ENCODE data around the gene SPR.
A peak's percentile ranks its signal among the peaks of the same experiment; 100 is the strongest.

Gene SPR

DNA sequence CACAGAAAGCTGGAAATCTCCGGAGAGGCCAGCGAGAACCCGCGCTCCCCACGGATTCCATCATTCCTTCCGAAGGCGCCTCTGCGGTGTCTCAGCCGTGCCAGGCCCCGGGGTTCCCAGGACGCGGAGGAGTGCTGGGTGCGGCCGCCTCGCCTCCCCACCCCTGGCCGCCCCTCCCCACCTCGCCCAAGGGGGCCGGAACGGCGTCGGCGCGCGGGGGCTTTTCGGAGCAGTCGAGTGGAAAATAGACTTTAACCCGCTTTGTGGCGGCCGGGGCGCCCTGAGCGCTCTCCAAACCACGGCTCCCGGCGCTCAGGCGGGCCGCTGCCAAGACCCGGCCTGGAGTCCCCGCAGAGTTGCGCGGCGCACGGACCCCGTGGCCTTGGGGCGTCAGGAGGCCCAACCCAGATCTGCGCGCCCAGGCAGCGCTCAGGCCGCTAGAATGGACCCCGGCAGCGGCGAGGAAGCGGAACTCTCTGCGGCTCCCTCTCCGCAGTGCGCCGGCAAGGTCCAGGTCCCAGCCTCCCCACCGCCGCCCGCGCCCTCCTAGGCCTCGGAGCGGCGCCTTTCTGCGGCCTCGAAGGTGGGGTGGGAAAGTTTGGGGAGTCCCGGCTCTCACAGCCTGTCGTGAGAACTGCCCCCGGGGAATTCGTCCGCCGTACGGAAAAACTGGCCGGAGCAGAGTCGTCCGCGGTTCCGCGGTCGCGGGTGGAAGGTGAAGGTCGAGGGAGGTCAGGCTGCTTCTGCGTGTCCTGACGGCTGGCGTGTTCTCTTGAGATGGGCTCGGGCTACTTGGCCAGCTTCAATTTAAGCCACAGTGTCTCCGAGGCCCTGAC is 28.9 kb downstream of the SPR start:
- DNase-seq = no peak

DNA sequence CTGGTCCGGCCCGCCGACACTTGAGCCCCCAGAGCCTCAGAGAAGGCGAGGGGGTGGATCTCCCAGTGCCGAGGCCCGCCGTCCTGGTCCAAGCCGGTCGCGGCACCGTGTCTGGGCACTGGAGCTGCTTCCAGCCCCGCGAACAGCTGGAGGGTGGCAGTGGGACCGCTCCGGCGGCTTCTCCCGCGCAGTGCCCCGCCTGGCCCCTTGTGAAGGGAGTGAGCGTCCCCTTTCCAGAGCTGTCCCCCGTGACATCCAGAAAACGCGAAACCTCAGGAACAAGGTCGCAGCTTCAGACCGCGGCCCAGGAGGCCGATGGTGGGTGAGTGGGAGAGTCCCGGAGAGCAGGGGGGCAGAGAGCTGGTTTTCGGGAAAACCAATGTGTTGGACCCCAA is 29.5 kb downstream of the SPR start:
- DNase-seq = no peak

DNA sequence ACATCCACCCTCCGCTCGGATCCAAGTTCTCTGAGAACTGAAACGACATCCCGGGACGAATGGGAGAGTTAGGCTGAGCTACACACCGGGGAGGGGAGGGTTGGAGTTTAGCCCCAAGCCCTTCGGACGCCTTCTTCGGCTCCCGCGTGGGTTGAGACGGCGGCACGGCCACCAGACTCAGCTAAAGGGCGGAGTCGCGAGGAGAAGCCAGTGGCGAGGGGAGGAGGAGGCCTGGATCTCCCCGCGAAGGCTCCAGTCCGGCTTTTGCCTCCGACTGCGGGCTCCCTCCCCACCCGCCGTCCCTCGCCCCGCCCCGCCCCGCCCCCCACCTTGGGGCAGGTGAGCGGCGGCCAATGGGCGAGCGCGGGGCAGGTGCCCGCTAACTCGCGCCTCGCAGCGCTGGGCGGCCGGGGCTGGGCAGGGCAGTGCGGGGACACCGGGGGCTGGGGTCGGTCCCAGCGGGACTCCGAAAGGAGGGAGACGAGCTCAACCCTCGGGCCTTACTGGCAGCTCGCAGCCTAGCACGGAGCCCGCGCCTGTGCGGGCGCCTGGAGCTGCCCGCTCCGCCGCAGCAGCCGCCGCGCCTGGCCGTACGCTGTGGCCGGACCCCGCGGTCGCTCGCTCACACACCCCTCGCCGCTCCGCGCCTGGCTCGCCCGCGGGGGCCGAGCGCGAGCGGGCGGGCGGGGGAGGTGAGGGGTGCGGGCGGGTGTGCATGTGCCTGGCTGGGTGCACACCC is 30.1 kb downstream of the SPR start, which contains the start of gene EMX1:
Gene EMX1 (plus strand): TSS at position 382 of the 739 bp plus-strand sequence. CDS start 334 bp downstream, at position 716.
- no peak for DNase-seq

DNA sequence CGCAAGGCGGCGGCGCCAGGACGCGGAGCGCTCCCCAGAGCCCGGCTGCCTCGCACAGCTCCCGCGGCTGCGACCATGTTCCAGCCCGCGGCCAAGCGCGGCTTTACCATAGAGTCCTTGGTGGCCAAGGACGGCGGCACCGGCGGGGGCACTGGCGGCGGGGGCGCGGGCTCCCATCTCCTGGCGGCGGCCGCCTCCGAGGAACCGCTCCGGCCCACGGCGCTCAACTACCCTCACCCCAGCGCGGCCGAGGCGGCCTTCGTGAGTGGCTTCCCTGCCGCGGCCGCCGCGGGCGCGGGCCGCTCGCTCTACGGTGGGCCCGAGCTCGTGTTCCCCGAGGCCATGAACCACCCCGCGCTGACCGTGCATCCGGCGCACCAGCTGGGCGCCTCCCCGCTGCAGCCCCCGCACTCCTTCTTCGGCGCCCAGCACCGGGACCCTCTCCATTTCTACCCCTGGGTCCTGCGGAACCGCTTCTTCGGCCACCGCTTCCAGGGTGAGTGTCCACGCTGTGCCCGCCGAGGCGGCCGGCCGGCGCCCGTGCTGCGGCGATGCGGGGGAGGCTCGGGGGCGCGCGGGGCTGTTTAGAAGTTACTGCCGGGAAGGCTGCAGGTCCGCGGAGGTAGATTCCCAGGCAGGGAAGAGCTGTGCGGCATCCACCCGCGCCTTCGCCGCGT is 30.8 kb downstream of the SPR start:
- DNase-seq = no peak

DNA sequence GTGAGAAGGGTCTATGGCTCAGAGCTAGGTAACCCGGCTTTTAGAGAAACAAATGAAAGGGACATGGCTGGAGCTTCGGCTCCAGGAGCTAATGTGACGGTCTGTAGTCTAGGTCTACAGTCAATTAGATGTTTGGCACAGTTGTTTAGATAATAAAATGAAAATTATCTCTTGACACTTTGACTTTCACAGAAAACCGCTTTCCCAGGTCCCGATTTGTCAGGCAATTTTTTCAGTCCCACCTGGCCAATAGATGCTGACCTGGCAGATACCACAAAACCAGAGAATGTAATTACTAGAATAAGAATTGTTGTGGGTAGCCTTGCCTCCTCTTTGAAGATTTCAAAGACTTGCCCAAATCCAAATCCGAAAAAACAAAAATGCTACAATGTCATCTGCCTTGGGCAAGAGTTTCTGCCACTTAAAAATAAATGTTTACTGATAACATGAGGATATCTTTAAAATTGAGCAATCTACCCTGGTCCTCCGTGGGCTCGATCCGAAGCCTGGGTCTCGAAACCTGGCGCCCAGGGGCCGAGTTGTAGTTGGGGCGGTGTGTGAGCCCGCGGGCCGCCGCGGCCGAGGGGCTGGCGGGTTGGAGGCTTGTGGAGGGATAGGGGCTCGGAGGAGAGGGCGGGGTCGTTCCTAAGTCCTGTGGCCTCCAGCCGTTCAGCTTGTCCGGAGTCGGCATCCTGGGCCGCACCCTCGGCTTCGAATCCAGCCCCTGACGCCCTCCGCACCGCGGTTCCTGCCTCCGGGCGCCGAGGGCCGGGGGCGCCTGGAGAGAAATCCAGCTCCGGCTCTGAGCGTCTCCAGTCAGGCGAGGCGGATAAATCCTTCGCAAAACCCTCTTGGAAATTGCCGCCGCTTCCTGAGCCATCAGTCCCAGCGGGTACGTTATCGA is 32.5 kb downstream of the SPR start:
- no peak for DNase-seq

DNA sequence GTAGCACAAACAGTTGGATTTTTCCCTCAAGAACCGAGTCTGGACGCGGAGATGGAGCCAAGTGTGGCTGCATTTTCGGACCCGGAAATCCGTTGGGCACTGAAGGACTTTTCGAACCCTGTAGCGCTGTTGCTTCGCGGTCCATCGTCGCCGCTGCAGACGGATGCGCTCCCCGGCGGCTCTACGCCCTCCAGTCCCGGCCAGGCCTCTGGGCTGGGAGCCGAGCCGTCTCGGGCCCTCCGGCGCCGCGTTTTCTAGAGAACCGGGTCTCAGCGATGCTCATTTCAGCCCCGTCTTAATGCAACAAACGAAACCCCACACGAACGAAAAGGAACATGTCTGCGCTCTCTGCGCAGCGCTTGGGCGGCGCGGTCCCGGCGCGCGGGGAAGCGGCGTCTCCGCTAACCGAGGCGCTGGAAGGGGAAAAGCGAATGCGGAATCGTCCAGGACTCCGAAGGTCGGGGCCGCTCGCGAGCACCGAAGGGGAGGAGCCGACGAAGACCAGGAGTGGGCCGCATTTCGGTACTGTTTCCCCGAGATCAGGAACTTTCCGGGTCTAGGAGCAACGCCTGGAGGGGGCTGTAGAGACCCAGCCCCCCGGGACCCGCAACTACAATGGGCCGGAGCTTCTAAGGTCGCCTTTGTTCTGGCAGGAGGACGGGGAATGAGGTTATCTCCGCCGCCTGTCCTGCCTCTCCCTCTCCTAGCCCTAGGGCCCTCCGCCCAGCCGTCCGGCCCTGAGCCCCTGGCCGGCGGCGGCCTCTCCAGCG is 33.3 kb downstream of the SPR start:
- DNase-seq = peak; percentile 34

DNA sequence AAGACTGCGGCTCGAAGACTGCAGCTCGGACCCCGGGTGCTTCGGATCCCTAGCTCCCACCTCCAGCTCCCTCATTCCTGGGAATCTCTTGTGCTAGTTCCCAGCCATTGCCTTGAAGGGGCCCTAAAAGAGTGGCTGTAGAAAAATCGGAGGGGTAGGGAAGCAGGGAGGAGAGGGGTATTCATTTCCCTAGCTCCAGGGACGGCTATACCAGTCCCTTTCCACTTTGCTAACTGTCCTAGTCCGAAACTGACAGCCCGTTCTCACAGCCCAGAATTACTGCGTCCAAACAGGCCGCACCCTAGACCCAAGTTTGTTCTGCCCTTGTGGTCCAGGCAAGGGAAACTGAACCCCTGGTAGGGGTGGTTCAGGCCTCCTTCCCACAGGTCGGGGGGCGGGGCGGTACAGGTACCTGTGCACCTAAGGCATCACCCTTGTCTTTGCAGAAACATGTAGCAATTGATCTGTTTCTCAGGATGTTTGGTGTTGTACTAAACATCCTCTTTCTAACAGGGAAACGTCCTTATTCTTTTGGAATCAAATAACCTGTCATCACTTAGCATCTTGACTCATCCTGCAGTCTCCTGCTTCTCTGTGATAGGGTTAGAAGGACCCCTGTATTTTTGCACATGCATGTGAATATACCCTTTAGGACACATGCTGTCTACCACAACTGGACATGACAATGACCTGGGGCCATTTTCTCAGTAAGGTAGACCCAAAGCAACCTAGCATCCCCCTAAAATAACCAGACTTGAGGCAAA is 34.1 kb downstream of the SPR start:
- no peak for DNase-seq

DNA sequence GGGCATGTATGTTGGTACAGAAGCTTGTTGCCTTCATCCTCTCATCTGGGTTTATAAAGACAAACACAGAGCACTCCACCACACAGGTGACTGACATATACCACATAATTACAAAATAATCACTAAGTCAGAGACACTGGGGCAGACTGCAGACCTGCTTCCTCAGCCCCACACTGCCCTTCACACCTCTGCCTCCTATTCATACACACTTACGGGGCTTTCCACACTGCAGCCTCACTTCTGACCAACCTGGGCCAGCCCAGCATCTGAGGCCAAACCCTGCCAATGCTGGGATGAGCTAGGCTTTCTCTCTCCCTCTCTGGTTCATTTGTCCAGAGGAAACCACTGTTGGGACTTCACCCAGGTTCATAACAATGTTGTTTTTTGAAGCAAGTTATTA is 34.6 kb downstream of the SPR start:
- DNase-seq = no peak

DNA sequence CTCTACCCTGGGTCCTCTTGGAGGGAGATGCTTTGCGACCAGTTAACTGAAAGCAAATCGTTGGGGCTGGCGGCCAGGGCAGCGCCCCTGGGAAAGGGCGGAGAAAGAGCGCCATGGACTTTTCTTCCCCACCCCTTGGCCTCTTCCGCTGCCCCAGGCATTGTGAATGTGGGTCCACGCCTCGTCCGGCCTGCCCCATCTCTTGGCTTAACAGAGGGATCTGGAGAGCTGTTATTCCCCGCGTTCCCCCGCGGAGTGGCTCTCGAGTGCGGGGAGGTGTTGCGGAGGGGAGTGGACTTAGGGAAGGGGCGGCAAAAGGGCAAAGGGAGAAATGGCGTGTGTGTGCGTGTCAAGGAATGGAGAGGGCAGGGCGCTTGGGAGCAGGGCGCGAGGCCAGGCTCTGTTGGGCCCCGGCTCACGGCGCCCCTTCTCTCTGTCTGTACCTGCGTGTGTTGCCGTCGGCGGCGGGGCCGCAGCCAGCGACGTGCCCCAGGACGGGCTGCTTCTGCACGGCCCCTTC is 36.7 kb downstream of the SPR start:
- no peak for DNase-seq

DNA sequence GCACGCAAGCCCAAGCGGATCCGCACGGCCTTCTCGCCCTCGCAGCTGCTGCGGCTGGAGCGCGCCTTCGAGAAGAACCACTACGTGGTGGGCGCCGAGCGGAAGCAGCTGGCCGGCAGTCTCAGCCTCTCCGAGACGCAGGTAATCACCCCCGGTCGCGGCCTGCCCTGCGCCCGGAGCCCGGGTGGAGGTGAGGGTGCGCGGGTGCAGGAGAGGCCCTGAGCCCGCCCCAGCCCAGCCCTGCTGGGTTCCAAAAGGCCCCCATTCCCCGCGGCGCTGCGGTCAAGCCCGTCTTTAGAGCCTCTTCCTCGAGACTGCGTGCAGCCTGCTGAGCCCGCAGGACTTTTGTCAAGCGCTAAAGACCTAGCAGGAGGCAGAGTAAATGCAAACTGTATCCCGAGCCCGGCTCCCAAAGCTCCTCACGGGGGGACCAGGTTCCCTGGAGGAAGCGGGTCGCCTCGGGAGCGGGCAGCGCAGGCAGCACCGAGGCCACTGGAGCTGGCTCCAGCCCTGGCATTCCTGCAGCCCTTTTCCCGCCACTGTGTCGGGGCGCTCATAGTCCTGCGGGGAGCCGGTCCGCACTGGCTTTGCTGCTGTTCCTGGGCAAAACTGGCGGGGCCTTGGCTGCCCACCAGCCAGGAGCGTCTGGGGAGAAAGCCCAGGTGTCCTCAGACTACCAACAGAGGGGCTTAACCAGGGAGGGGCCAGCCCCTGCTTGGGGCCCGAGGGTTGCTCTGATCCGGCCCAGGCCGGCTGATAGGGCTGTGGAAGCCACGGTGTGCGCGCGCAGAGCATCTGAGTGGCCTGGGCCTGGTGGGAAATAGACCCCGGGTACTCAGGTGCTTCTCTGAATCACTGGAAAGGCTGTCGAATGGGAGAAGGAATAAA is 37.4 kb downstream of the SPR start:
- no peak for DNase-seq

DNA sequence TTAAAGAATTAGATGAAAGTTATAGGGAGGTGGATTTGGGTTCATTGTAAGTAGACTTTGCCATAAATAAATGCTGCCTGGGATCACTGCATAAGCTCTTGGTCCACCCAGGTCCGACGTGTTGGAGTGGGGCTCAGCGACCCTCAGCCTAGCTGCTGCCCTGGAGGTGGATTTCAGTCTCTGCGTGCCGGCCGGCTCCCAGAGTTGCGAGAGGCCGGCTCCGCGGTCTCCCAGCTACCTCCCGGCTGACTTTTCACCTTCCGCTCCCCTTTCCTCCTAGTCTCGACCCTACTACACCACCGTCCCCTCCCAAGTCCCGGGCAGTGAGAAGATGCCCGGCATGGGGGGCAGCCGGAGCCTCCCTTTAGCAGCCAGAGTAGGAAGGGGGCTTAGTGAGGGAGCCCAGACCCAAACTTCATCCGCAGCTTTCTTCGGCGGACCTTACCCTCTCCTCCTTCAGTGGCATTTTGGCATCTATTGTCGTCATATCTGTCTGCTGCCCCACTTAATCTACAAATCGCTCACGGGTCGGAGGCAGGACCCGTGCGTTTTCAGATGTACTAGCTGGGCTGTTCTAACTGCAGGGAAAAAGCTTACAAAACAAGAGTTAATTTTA is 38.2 kb downstream of the SPR start:
- no peak for DNase-seq

DNA sequence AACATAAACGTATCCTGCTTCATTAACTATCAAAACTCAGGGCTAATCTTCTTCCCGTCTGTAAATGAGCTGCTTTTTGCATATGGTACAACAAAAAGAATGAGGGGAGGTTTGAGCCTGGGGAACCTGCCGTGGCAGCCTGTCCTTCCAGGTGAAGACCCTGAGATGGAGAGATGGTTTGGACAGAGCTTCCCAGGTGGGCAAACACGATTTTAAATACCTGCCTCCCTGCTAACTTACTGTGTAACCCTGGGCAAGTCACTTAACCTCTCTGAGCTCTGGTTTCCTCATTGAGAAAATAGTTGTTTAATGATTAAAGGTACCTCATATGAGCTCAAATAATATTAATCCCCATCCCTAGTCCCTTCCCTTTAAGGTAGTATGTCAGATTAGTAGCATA is 39.2 kb downstream of the SPR start:
- no peak for DNase-seq

DNA sequence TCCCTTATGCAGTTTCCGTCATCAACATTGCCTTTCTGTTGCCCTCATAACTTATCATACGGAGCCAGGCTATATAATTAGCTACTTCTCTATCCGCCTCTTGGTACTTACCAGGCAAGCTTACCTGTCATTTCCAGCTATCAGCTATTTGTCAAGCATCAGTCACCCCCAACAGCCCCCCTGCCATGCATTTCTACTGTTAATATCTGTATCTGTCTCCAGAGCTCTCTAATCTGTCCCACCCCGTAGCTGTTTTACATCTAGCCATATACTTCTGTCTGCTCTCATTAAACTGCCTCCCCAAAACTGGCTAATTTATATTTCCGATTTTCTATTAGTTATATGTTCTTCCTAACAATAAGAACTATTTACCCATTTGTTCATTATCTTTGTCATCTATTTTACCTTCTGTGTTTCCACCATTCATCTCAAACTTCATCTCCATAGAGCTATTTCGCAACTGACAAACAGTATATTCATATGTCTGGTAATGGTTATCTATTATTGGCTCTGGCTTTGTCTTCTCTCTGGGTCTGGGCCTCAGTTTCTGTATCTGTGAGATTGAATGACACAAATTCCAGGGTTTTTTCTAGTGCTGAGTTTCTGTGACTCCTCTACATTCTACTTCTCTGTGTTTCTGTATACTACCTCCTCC is 39.7 kb downstream of the SPR start:
- DNase-seq = no peak

DNA sequence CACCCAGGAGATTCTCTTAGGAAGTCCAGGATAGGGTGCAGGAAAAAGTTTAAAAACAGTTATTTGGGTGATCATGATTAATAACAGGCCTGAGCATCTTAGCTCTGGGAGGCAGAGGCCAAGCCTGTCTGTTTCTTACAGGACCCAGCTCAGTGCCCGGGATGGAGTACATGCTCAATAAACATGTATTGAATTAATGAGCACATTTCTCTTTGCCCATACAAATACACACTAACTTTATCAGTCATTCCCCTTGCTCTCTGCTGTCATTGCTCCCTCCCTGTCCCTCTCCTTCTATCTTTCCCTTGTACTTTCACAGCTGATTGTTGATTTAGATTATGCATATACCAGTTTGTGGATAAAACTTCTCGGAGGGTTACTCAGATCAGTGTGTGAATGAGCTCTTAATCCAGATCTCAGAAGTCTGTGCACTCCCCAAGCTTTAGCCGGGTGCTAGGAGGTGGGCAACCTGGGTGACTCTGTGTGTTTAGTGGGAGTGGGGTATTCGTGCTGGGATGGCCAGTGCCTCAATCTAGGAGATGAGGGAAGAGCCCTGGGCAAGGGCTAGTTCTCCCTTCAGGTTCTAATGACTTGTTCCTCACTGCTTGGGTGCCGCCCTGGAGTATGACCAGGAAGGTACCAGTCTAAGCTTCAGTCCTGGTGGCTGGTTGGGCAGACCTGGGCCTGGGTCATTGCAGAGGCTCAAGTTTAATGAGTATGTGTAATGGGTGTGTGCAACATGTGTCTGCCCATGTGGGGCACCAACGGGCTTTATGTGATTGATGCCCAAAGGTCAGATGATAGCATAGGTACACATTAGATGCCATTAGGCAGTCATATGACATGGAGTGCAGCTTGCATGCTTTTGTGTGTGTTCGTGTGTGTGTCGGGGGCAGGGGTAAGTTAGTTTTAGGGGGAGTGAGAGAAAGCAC is 40.7 kb downstream of the SPR start:
- DNase-seq = no peak

DNA sequence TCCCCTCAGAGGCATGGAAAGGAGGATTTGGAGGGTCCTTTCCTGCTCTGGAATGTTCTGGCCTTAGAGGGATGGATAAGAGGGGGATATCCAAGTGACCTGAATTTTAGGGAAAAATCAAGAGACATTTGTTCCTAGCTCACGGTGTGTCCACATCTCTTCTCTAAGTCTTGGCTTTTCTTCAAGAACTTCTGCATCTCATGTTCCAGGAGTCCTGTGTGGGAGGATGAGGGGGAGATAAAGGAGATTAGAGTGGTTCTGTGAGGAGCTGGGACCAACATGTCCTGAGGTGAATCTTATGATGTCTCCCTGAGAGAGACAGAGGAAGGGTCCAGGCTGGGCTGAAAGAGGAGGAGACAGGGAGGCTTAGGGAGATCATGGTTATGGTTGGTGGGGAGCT is 41.8 kb downstream of the SPR start:
- DNase-seq = no peak

DNA sequence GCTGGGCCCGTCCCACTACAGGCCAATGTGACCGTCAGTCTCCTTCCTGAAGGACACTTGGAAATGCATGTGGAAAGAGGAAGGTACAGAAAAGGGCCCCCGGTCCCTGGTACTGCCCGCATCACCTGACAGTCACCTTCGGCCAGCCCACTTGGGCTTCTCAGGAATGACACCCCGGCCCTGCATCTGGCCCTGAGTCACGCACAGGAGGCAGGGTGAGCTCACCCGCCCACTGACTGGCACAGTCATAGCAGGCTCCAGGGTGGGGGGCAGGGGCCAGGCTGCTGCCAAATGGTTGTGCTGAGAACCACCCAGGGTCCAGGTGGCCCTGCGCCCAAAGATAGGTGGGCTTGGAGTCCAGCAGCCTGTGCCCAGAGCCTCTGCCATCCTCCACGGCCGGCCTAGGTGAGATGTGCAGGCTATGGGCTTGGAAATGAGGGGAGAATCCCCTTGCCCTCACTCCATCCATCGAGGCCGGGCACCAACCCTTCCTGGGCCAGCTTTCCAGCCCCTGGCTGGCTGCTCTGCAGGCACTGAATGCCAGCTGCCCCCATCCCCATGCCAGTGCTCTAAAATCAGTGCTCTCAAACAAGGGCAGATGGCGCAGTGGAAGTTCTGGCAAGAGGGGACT is 44.2 kb downstream of the SPR start:
- no peak for DNase-seq

Measured in fibroblast of skin of back (primary cell).